Activated naive CD8-positive, alpha-beta T cell treated with anti-CD3 and anti-CD28 coated beads for 36 hours (primary cell): ENCODE data around the gene MST1. TPM values are rescaled to one million over a fixed set of nuclear protein-coding genes. Genes with fewer than 3 reads are reported as not detected.
"Not testable (repeated sequence)": the region's sequence is repeated elsewhere in the genome, so short reads cannot be mapped to it uniquely, and the experiment has no call there.

Experiments used
- DNase-seq: peaks from one replicate; pipeline ENCODE4 v3.0.0; 2021
- H3K27ac Mint-ChIP-seq: one replicate; pipeline ENCODE4 v1.8.0; 2022; ENCODE audit warnings: mild to moderate bottlenecking, moderate library complexity, mixed read lengths
- H3K27me3 Mint-ChIP-seq: one replicate; pipeline ENCODE4 v1.8.0; 2022; ENCODE audit warnings: mild to moderate bottlenecking, mixed read lengths
- H3K36me3 Mint-ChIP-seq: one replicate; pipeline ENCODE4 v1.8.0; 2021; ENCODE audit warnings: mild to moderate bottlenecking, mixed read lengths
- H3K4me1 Mint-ChIP-seq: one replicate; pipeline ENCODE4 v1.8.0; 2021; ENCODE audit warnings: mixed read lengths
- H3K4me3 Mint-ChIP-seq: one replicate; pipeline ENCODE4 v1.8.0; 2022; ENCODE audit warnings: mild to moderate bottlenecking, moderate library complexity, mixed read lengths
- H3K9me3 Mint-ChIP-seq: one replicate; pipeline ENCODE4 v1.8.0; 2022; ENCODE audit warnings: mixed read lengths
- total RNA-seq, 2 experiments: library from RNA; stranded (reverse); gene quantifications; one replicate each; pipeline ENCODE4 v1.2.3, GENCODE V29; 2021

Gene MST1
- total RNA-seq, 2 experiments from 2014 or later = 6.7 to 8.4 TPM

- no peak for DNase-seq
- H3K4me3 Mint-ChIP-seq = no peak overlapping the region
- no peak overlapping the region for H3K27ac Mint-ChIP-seq
- no peaks in the 10 kb centered on the region for H3K4me1 Mint-ChIP-seq
- peaks cover 2% of the 10 kb centered on the region for H3K36me3 Mint-ChIP-seq
- no peaks in the 10 kb centered on the region for H3K27me3 Mint-ChIP-seq
- no peaks in the 10 kb centered on the region for H3K9me3 Mint-ChIP-seq
Measured at GRCh38 chr3:49699281-49699979, 10.2 kb upstream of the MST1 start.

GRCh38 chr3:49695350-49696015 is 6.2 kb upstream of the MST1 start:
- not testable (repeated sequence) for H3K36me3 Mint-ChIP-seq, H3K4me1 Mint-ChIP-seq, H3K4me3 Mint-ChIP-seq, H3K9me3 Mint-ChIP-seq, H3K27me3 Mint-ChIP-seq, DNase-seq, H3K27ac Mint-ChIP-seq

GRCh38 chr3:49694409-49695070 is 5.3 kb upstream of the MST1 start:
- not testable (repeated sequence) for H3K36me3 Mint-ChIP-seq, H3K9me3 Mint-ChIP-seq, DNase-seq, H3K27me3 Mint-ChIP-seq, H3K27ac Mint-ChIP-seq, H3K4me3 Mint-ChIP-seq
- peaks cover 15% of the 10 kb centered on the region for H3K4me1 Mint-ChIP-seq

GRCh38 chr3:49691481-49691880 is 2.2 kb upstream of the MST1 start:
- H3K36me3 Mint-ChIP-seq, H3K27me3 Mint-ChIP-seq, DNase-seq, H3K27ac Mint-ChIP-seq, H3K9me3 Mint-ChIP-seq, H3K4me3 Mint-ChIP-seq: not testable (repeated sequence)
- peaks cover 18% of the 10 kb centered on the region for H3K4me1 Mint-ChIP-seq

- H3K9me3 Mint-ChIP-seq = not testable (repeated sequence)
Measured at GRCh38 chr3:49690856-49691255, 1.6 kb upstream of the MST1 start.

GRCh38 chr3:49689908-49690624 is 792 bp upstream of the MST1 start:
- not testable (repeated sequence) for H3K36me3 Mint-ChIP-seq, H3K9me3 Mint-ChIP-seq, H3K27me3 Mint-ChIP-seq, DNase-seq
- Mint-ChIP-seq H3K4me1 (peaks cover 23% of the 10 kb centered on the region), H3K27ac (peak overlapping the region; percentile 90), H3K4me3 (peak overlapping the region; percentile 98)

More at GRCh38 chr3:49690856-49691255, 1.6 kb upstream of the MST1 start:
- H3K36me3 Mint-ChIP-seq, H3K27me3 Mint-ChIP-seq, H3K27ac Mint-ChIP-seq, DNase-seq: not testable (repeated sequence)
- Mint-ChIP-seq H3K4me3 (peak overlapping the region; percentile 98), H3K4me1 (peaks cover 20% of the 10 kb centered on the region)

- Mint-ChIP-seq H3K4me1 (peaks cover 21% of the 10 kb centered on the region), H3K27ac (peak overlapping the region; percentile 90), H3K4me3 (peak overlapping the region; percentile 98)
- not testable (repeated sequence) for DNase-seq, H3K27me3 Mint-ChIP-seq, H3K9me3 Mint-ChIP-seq, H3K36me3 Mint-ChIP-seq
Measured at GRCh38 chr3:49688338-49689045, 782 bp downstream of the MST1 start.

GRCh38 chr3:49687424-49687795 is 1.9 kb downstream of the MST1 start:
- not testable (repeated sequence) for DNase-seq, H3K27ac Mint-ChIP-seq, H3K9me3 Mint-ChIP-seq, H3K27me3 Mint-ChIP-seq, H3K36me3 Mint-ChIP-seq
- peaks cover 21% of the 10 kb centered on the region for H3K4me1 Mint-ChIP-seq
- H3K4me3 Mint-ChIP-seq = peak overlapping the region; percentile 29

GRCh38 chr3:49686769-49687423 is 2.4 kb downstream of the MST1 start:
- Mint-ChIP-seq H3K4me1 (peaks cover 21% of the 10 kb centered on the region), H3K4me3 (peak overlapping the region; percentile 29)
- peak; percentile 65 for DNase-seq
- H3K36me3 Mint-ChIP-seq, H3K9me3 Mint-ChIP-seq, H3K27ac Mint-ChIP-seq, H3K27me3 Mint-ChIP-seq: not testable (repeated sequence)

GRCh38 chr3:49686346-49686745 is 2.9 kb downstream of the MST1 start:
- Mint-ChIP-seq H3K4me1 (peaks cover 21% of the 10 kb centered on the region), H3K4me3 (peak overlapping the region; percentile 55)
- not testable (repeated sequence) for H3K27me3 Mint-ChIP-seq, H3K9me3 Mint-ChIP-seq, H3K27ac Mint-ChIP-seq, H3K36me3 Mint-ChIP-seq
- DNase-seq = peak; percentile 25

GRCh38 chr3:49685846-49686245 is 3.4 kb downstream of the MST1 start:
- H3K27me3 Mint-ChIP-seq, H3K9me3 Mint-ChIP-seq, DNase-seq, H3K27ac Mint-ChIP-seq, H3K36me3 Mint-ChIP-seq: not testable (repeated sequence)
- H3K4me1 Mint-ChIP-seq = peaks cover 18% of the 10 kb centered on the region
- H3K4me3 Mint-ChIP-seq = peak overlapping the region; percentile 45

- not testable (repeated sequence) for DNase-seq, H3K36me3 Mint-ChIP-seq, H3K9me3 Mint-ChIP-seq, H3K27ac Mint-ChIP-seq, H3K4me3 Mint-ChIP-seq, H3K27me3 Mint-ChIP-seq
- H3K4me1 Mint-ChIP-seq = peaks cover 11% of the 10 kb centered on the region
Measured at GRCh38 chr3:49685103-49685502, 4.2 kb downstream of the MST1 start.

GRCh38 chr3:49684453-49684852 is 4.8 kb downstream of the MST1 start:
- not testable (repeated sequence) for H3K27ac Mint-ChIP-seq, H3K36me3 Mint-ChIP-seq, H3K4me1 Mint-ChIP-seq

GRCh38 chr3:49683162-49683561 is 6.1 kb downstream of the MST1 start:
- H3K9me3 Mint-ChIP-seq = no peaks in the 10 kb centered on the region
- H3K36me3 Mint-ChIP-seq = peaks cover 7% of the 10 kb centered on the region
- peaks cover 6% of the 10 kb centered on the region for H3K4me1 Mint-ChIP-seq
- H3K27ac Mint-ChIP-seq = peak overlapping the region; percentile 29
- no peak for DNase-seq
- no peak overlapping the region for H3K4me3 Mint-ChIP-seq
- H3K27me3 Mint-ChIP-seq = peaks cover 4% of the 10 kb centered on the region

More at GRCh38 chr3:49684453-49684852, 4.8 kb downstream of the MST1 start:
- not testable (repeated sequence) for DNase-seq, H3K9me3 Mint-ChIP-seq, H3K4me3 Mint-ChIP-seq, H3K27me3 Mint-ChIP-seq
